HL-60 (cell line): ENCODE data around the gene PABPC1L.

Source experiments
- DNase-seq, 2 experiments: peaks; one replicate each; pipeline ENCODE4 v3.0.0-alpha.2; 2010 to 2020; ENCODE audit warnings: low read depth in 1 of 2, low spot score in 1 of 2
- H3K27ac ChIP-seq: fragments of 250-450 bp; sonication (Bioruptor Pico); replicated peaks from 2 replicates; pipeline ENCODE4 v1.5.1; 2020; ENCODE audit warnings: mild to moderate bottlenecking, moderate library complexity
- H3K27me3 ChIP-seq: fragments of 250-450 bp; sonication (Bioruptor Pico); 2 replicates; pipeline ENCODE4 v1.5.1; 2021; ENCODE audit warnings: mild to moderate bottlenecking, moderate library complexity; ENCODE audit not compliant: insufficient read depth, poor library complexity, severe bottlenecking
- H3K4me3 ChIP-seq: replicated peaks from 2 replicates; pipeline ENCODE4 v1.5.1; 2011; ENCODE audit warnings: mild to moderate bottlenecking, control low read depth, low read length; ENCODE audit not compliant: insufficient read depth
- GABPA ChIP-seq: IDR thresholded peaks from 2 replicates; pipeline ENCODE4 v1.6.1; 2012; ENCODE audit warnings: low read depth
- POLR2AphosphoS5 ChIP-seq: IDR thresholded peaks from 2 replicates; pipeline ENCODE4 v1.6.1; 2012; ENCODE audit warnings: low read depth
- SPI1 ChIP-seq: IDR thresholded peaks from 2 replicates; pipeline ENCODE4 v1.6.1; 2012; ENCODE audit warnings: low read depth, mild to moderate bottlenecking, borderline replicate concordance
- TF ChIP-seq, protein P1 (sequence below): IDR thresholded peaks from one replicate; pipeline ENCODE4 v1.5.1; 2011; ENCODE audit warnings: low read length, control low read depth, inconsistent platforms; ENCODE audit not compliant: insufficient read depth
- TF ChIP-seq, protein P2 (sequence below): IDR thresholded peaks from 2 replicates; pipeline ENCODE4 v1.6.1; 2012; ENCODE audit warnings: low read depth; ENCODE audit not compliant: insufficient replicate concordance

The PABPC1L gene

DNA sequence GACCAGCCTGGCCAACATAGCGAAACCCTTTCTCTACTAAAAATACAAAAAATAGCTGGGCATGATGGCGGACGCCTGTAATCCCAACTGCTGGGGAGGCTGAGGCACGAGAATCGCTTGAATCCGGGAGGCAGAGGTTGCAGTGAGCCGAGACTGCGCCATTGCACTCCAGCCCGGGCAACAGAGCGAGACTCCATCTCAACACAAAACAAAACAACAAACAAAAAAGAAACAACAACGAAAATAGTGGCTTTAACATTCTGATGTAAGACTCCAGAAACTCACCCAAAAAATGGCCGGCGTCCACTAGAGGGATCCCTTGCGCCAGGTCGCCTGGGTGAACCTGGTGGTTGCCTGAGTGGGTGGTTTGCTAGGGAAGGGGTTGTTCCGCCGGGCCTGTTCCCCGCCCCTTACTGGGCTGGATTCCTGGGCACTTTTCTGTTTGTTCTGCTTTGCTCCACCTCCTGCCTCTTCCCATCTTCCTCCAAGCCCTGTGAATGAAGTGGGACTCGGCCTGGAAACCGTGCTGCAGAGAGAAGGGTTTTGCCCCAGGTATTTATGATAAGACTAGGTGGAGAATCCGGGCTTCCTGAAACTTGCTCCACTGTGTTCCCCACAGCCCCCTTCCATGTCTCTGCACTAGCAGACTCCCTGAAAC lies 1.5 kb downstream of the PABPC1L start:
- Histone ChIP-seq H3K27me3 (no peaks in the 10 kb centered on the region), H3K4me3 (no peak overlapping the region), H3K27ac (no peak overlapping the region)
- no peak for TF ChIP-seq POLR2AphosphoS5
- TF ChIP-seq, protein P1, sequence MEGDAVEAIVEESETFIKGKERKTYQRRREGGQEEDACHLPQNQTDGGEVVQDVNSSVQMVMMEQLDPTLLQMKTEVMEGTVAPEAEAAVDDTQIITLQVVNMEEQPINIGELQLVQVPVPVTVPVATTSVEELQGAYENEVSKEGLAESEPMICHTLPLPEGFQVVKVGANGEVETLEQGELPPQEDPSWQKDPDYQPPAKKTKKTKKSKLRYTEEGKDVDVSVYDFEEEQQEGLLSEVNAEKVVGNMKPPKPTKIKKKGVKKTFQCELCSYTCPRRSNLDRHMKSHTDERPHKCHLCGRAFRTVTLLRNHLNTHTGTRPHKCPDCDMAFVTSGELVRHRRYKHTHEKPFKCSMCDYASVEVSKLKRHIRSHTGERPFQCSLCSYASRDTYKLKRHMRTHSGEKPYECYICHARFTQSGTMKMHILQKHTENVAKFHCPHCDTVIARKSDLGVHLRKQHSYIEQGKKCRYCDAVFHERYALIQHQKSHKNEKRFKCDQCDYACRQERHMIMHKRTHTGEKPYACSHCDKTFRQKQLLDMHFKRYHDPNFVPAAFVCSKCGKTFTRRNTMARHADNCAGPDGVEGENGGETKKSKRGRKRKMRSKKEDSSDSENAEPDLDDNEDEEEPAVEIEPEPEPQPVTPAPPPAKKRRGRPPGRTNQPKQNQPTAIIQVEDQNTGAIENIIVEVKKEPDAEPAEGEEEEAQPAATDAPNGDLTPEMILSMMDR, result peak; percentile 11
- peak in 1 of 2 experiments; percentile 58 for DNase-seq

DNA sequence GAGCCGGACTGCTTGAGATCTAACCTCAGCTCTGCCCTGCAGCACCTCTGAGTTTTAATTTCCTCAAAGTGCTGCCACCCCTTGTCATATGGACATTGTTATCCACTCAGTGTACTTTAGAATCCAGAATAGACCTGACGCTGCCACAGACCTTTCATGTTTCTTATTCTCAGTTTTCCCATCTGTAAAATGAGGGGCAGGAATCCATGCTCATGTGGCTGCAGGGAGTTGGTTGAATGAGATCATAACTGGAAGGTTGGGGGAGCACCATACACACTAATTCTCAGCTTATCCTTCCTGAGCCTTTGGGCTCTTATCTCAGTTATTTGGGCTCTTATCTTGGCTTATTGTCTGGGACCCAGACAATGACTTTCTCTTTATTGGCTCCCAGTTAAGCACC lies 2.3 kb downstream of the PABPC1L start:
- DNase-seq, result no peak
- Histone ChIP-seq H3K4me3 (no peak overlapping the region), H3K27me3 (no peaks in the 10 kb centered on the region), H3K27ac (no peak overlapping the region)
- TF ChIP-seq, protein P1, result no peak
- TF ChIP-seq POLR2AphosphoS5 (no peak), GABPA (no peak), SPI1 (no peak)
- TF ChIP-seq, protein P2, sequence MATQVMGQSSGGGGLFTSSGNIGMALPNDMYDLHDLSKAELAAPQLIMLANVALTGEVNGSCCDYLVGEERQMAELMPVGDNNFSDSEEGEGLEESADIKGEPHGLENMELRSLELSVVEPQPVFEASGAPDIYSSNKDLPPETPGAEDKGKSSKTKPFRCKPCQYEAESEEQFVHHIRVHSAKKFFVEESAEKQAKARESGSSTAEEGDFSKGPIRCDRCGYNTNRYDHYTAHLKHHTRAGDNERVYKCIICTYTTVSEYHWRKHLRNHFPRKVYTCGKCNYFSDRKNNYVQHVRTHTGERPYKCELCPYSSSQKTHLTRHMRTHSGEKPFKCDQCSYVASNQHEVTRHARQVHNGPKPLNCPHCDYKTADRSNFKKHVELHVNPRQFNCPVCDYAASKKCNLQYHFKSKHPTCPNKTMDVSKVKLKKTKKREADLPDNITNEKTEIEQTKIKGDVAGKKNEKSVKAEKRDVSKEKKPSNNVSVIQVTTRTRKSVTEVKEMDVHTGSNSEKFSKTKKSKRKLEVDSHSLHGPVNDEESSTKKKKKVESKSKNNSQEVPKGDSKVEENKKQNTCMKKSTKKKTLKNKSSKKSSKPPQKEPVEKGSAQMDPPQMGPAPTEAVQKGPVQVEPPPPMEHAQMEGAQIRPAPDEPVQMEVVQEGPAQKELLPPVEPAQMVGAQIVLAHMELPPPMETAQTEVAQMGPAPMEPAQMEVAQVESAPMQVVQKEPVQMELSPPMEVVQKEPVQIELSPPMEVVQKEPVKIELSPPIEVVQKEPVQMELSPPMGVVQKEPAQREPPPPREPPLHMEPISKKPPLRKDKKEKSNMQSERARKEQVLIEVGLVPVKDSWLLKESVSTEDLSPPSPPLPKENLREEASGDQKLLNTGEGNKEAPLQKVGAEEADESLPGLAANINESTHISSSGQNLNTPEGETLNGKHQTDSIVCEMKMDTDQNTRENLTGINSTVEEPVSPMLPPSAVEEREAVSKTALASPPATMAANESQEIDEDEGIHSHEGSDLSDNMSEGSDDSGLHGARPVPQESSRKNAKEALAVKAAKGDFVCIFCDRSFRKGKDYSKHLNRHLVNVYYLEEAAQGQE, result no peak

DNA sequence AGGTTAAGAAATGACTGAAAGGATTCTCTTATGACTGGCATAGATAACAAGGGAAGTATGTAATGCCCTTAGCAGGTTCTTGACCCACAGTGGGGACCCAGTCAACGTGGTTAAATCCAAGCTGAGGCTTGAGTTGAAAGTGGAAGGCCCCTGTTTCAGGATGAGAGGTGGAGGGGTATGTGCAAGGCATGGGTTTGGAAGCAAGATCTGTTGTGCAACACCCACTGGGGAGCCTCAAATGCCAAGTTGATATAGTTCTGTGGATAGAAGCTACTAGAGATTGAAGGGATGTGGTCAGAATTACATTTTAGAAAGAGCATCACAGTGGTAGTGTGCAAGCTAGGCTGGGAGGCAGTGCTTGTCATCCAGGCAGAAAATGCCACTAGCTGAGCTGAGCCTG lies 5.1 kb downstream of the PABPC1L start:
- H3K27ac ChIP-seq, result no peak overlapping the region
- no peak for DNase-seq
- no peak overlapping the region for H3K4me3 ChIP-seq
- H3K27me3 ChIP-seq, result no peaks in the 10 kb centered on the region
- no peak for TF ChIP-seq GABPA
- no peak for TF ChIP-seq POLR2AphosphoS5
- TF ChIP-seq, protein P1, result no peak
- TF ChIP-seq SPI1, result no peak
- TF ChIP-seq, protein P2, result no peak

DNA sequence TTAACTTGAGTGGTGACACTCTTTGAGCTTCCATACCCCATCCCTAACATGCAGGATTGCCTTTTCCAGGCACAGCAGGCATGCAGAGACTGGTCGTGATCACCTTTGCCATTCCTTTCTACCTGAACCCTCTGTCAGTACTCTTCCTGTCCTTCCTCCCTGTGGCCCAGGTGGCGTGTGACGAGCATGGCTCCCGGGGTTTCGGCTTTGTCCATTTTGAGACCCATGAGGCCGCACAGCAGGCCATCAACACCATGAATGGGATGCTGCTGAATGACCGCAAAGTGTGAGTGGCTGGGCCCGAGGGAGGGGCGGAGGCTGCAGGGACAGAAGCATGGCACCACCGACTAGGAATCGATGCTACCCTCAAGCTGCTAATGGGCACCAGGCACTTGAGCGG lies 6.7 kb downstream of the PABPC1L start:
- no peak for DNase-seq
- TF ChIP-seq, protein P1, result no peak
- TF ChIP-seq POLR2AphosphoS5 (no peak), SPI1 (no peak), GABPA (no peak)
- TF ChIP-seq, protein P2, result no peak
- Histone ChIP-seq H3K27me3 (no peaks in the 10 kb centered on the region), H3K4me3 (no peak overlapping the region), H3K27ac (no peak overlapping the region)
